Measurements from ENCODE around the gene PLD2. TPM values are rescaled to one million over a fixed set of nuclear protein-coding genes. Genes with fewer than 3 reads are reported as not detected.
A peak's percentile ranks its signal among the peaks of the same experiment; 100 is the strongest.

Gene PLD2
- total RNA-seq, 2 experiments from 2014 or later: 6.2 to 6.8 TPM

GRCh38 chr17:4837471-4838308 lies 30.7 kb downstream of the PLD2 start:
- no peaks in the 10 kb centered on the region for H3K9me3 Mint-ChIP-seq
- ChIA-PET POLR2A (interaction anchor here (0.6 to 0.8 kb wide), 4 partner anchors 12 to 191 kb away, joined by 3 read pairs; partner anchors contain the start of gene SPAG7), CTCF (interaction anchor here (1.1 to 1.5 kb wide), 2 partner anchors 48 to 51 kb away, joined by 3 to 4 read pairs; no protein-coding TSS in a partner anchor)
- no peak overlapping the region for H3K27ac Mint-ChIP-seq
- ATAC-seq (no peak), DNase-seq (no peak)
- TF ChIP-seq, protein P1, sequence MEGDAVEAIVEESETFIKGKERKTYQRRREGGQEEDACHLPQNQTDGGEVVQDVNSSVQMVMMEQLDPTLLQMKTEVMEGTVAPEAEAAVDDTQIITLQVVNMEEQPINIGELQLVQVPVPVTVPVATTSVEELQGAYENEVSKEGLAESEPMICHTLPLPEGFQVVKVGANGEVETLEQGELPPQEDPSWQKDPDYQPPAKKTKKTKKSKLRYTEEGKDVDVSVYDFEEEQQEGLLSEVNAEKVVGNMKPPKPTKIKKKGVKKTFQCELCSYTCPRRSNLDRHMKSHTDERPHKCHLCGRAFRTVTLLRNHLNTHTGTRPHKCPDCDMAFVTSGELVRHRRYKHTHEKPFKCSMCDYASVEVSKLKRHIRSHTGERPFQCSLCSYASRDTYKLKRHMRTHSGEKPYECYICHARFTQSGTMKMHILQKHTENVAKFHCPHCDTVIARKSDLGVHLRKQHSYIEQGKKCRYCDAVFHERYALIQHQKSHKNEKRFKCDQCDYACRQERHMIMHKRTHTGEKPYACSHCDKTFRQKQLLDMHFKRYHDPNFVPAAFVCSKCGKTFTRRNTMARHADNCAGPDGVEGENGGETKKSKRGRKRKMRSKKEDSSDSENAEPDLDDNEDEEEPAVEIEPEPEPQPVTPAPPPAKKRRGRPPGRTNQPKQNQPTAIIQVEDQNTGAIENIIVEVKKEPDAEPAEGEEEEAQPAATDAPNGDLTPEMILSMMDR (IDR thresholded peaks at IDR 0.05): no peak
- H3K4me1 Mint-ChIP-seq (ENCODE audit: low read depth): peaks cover 45% of the 10 kb centered on the region
- peaks cover 2% of the 10 kb centered on the region for H3K36me3 Mint-ChIP-seq (ENCODE audit: low read depth)
- intact Hi-C loops (cut with micrococcal nuclease): no loop called here
- no peaks in the 10 kb centered on the region for H3K27me3 Mint-ChIP-seq
- no peak overlapping the region for H3K4me3 Mint-ChIP-seq

DNA sequence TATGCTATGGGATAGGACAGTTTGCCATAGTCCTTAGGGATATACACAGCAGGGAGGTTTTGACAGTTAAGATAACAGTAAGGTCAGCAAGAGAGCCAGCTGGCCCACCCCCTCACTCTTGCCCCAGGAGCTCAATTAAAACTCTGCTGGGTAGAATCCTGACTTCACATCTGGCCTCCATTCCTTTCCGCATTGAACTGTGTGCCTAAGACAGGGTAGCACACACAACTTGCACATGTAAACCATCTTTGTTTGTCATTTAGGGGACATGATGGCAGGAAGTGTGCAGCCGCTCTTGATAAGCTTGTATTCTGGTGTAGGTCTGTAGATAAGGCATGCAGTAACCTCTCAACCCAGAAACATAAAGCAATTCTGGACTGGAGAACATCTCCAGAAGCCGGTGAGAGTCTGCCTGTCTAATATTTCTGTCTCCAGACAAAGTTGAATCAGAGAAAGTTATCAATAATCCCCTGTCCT lies 31.4 kb downstream of the PLD2 start:
- intact Hi-C loops (cut with micrococcal nuclease): no loop called here
- no peak overlapping the region for H3K4me3 Mint-ChIP-seq

GRCh38 chr17:4839221-4839620 lies 32.3 kb downstream of the PLD2 start:
- peaks cover 1% of the 10 kb centered on the region for H3K36me3 Mint-ChIP-seq (ENCODE audit: low read depth)
- H3K27me3 Mint-ChIP-seq: no peaks in the 10 kb centered on the region
- H3K27ac Mint-ChIP-seq: no peak overlapping the region
- no peaks in the 10 kb centered on the region for H3K9me3 Mint-ChIP-seq
- ChIA-PET CTCF (interaction anchor here (0.7 kb wide), 1 partner anchor 42 kb away, joined by 3 read pairs; no protein-coding TSS in a partner anchor), POLR2A (no interaction called here)
- peaks cover 43% of the 10 kb centered on the region for H3K4me1 Mint-ChIP-seq (ENCODE audit: low read depth)
- H3K4me3 Mint-ChIP-seq: no peak overlapping the region
- intact Hi-C loops (cut with micrococcal nuclease): no loop called here
- TF ChIP-seq, protein P1 (IDR thresholded peaks at IDR 0.05): no peak
- DNase-seq (no peak), ATAC-seq (no peak)

More for the DNA sequence above, 31.4 kb downstream of the PLD2 start:
- Mint-ChIP-seq H3K36me3 (ENCODE audit: low read depth) (peaks cover 2% of the 10 kb centered on the region), H3K27ac (no peak overlapping the region), H3K9me3 (no peaks in the 10 kb centered on the region), H3K4me1 (ENCODE audit: low read depth) (peaks cover 47% of the 10 kb centered on the region), H3K27me3 (no peaks in the 10 kb centered on the region)
- TF ChIP-seq, protein P1 (IDR thresholded peaks at IDR 0.05): no peak
- no peak for DNase-seq
- POLR2A ChIA-PET: interaction anchor here (0.6 to 0.8 kb wide), 2 partner anchors 35 to 129 kb away, joined by 3 read pairs; partner anchors contain the start of gene SPAG7
- CTCF ChIA-PET: interaction anchor here (0.7 to 1.1 kb wide), 2 partner anchors 43 to 51 kb away, joined by 3 read pairs; no protein-coding TSS in a partner anchor
- ATAC-seq: no peak

- CTCF ChIA-PET: interaction anchor here (0.7 to 1.3 kb wide), 3 partner anchors 63 to 245 kb away, joined by 3 to 4 read pairs (median 3); partner anchors contain the start of gene CHRNE
- Mint-ChIP-seq H3K4me3 (no peak overlapping the region), H3K4me1 (ENCODE audit: low read depth) (peaks cover 33% of the 10 kb centered on the region), H3K9me3 (no peaks in the 10 kb centered on the region), H3K36me3 (ENCODE audit: low read depth) (no peaks in the 10 kb centered on the region), H3K27ac (peak overlapping the region; percentile 13), H3K27me3 (no peaks in the 10 kb centered on the region)
- POLR2A ChIA-PET: no interaction called here
- ATAC-seq: peak; percentile 34
- intact Hi-C loops (cut with micrococcal nuclease): no loop called here
- TF ChIP-seq, protein P1 (IDR thresholded peaks at IDR 0.05): no peak
- no peak for DNase-seq
Measured at GRCh38 chr17:4839965-4840892, 33.3 kb downstream of the PLD2 start.
